Uterus (tissue), 4 donors: ENCODE data around the gene ADAMTS4. TPM values are rescaled to one million over a fixed set of nuclear protein-coding genes. Genes with fewer than 3 reads are reported as not detected.

Experiments
- DNase-seq, 2 donors: peaks; one replicate each; pipeline ENCODE4 v3.0.0-alpha.2; 2019 to 2020
- H3K27ac ChIP-seq, 2 donors: fragments of 200-600 bp; sonication (generic); 1 replicate in 1 of 2; 2 replicates in 1 of 2; pipeline ENCODE4 v1.5.1; 2016 to 2018
- H3K27me3 ChIP-seq, 2 donors: fragments of 200-600 bp; sonication (generic); one replicate each; pipeline ENCODE4 v1.5.1; 2018 to 2019; ENCODE audit warnings: control low read depth in 1 of 2
- H3K36me3 ChIP-seq, 2 donors: fragments of 200-600 bp; sonication (generic); one replicate each; pipeline ENCODE4 v1.5.1; 2019; ENCODE audit warnings: control low read depth in 1 of 2
- H3K4me1 ChIP-seq, 2 donors: fragments of 200-600 bp; sonication (generic); one replicate each; pipeline ENCODE4 v1.5.1; 2018 to 2019; ENCODE audit warnings: control low read depth in 1 of 2
- H3K4me3 ChIP-seq, 2 donors: fragments of 200-600 bp; sonication (generic); 1 replicate in 1 of 2; 2 replicates in 1 of 2; pipeline ENCODE4 v1.5.1; 2018 to 2019; ENCODE audit warnings: mild to moderate bottlenecking in 1 of 2
- H3K9me3 ChIP-seq, 2 donors: fragments of 200-600 bp; sonication (generic); one replicate each; pipeline ENCODE4 v1.5.1; 2019; ENCODE audit warnings: control low read depth in 1 of 2
- CTCF ChIP-seq, 4 experiments: fragments of 200-600 bp in 2 of 4; fragments of 450-650 bp in 2 of 4; sonication (generic) in 2 of 4; IDR thresholded peaks; one replicate each; pipeline ENCODE4 v1.5.1; 2016 to 2019; ENCODE audit warnings: antibody characterized with exemption in 4 of 4, mild to moderate bottlenecking in 2 of 4, moderate library complexity in 1 of 4
- POLR2A ChIP-seq, 2 donors: fragments of 450-650 bp; IDR thresholded peaks; one replicate each; pipeline ENCODE4 v1.6.1; 2016; ENCODE audit warnings: antibody characterized with exemption in 2 of 2, mild to moderate bottlenecking in 1 of 2, moderate library complexity in 1 of 2
- intact Hi-C: fragments of 100-400 bp; cut with DNase I; formaldehyde crosslinking; loops from one replicate; pipeline ENCODE4 v1.15.1; 2023; ENCODE audit warnings: low total_unique reads
- total RNA-seq, 4 donors: library from RNA; depleted of rRNA in 3 of 4; stranded (reverse); fragments of >200 nt in 3 of 4; gene quantifications; one replicate each; pipeline versions ENCODE4 v1.1.0 to v1.2.4, GENCODE V29; 2014 to 2023
- donor health status: DM: yes; HTN: yes; CAD: no.

ADAMTS4 gene
- total RNA-seq, 4 donors from 2014 or later, result 1.3 to 41.5 (median 10.9) TPM

GRCh38 chr1:161163793-161164192 is 35.1 kb downstream of the ADAMTS4 start:
- Histone ChIP-seq H3K4me3 (no peak overlapping the region), H3K4me1 (peaks cover 0 to 8% of the 10 kb centered on the region in 2 donors), H3K27me3 (no peaks in the 10 kb centered on the region), H3K36me3 (no peaks in the 10 kb centered on the region), H3K27ac (no peak overlapping the region), H3K9me3 (no peaks in the 10 kb centered on the region)
- intact Hi-C loops, result no loop called here
- TF ChIP-seq CTCF (IDR thresholded peaks at IDR 0.05) (no peak), POLR2A (IDR thresholded peaks at IDR 0.05) (no peak)
- no peak for DNase-seq

DNA sequence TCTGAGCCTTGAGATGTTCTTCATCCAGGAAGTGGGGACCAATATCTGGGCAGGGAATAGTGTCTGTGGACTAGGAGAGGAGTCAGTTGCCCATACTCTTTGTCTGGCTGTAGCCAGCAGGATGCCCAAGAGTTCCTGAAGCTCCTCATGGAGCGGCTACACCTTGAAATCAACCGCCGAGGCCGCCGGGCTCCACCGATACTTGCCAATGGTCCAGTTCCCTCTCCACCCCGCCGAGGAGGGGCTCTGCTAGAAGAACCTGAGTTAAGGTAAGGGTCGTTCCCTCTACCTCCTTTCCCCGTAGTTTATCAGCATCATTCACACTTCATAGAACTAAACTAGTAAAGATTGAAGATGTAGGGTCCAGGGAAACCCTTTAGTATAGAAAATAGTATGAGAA is 36.0 kb downstream of the ADAMTS4 start:
- Histone ChIP-seq H3K36me3 (no peaks in the 10 kb centered on the region), H3K27me3 (no peaks in the 10 kb centered on the region), H3K9me3 (no peaks in the 10 kb centered on the region), H3K27ac (no peak overlapping the region), H3K4me1 (peaks cover 0 to 6% of the 10 kb centered on the region in 2 donors), H3K4me3 (no peak overlapping the region)
- no peak for DNase-seq
- no peak for TF ChIP-seq POLR2A (IDR thresholded peaks at IDR 0.05)
- no peak for TF ChIP-seq CTCF (IDR thresholded peaks at IDR 0.05)
- intact Hi-C loops, result no loop called here

- intact Hi-C loops, result no loop called here
- DNase-seq, result no peak
- Histone ChIP-seq H3K36me3 (no peaks in the 10 kb centered on the region), H3K4me1 (peaks cover 0 to 4% of the 10 kb centered on the region in 2 donors), H3K9me3 (no peaks in the 10 kb centered on the region), H3K4me3 (no peak overlapping the region), H3K27ac (no peak overlapping the region), H3K27me3 (no peaks in the 10 kb centered on the region)
- TF ChIP-seq CTCF (IDR thresholded peaks at IDR 0.05), result no peak
- no peak for TF ChIP-seq POLR2A (IDR thresholded peaks at IDR 0.05)
These were observed 36.8 kb downstream of the ADAMTS4 start for GRCh38 chr1:161162052-161162451.

DNA sequence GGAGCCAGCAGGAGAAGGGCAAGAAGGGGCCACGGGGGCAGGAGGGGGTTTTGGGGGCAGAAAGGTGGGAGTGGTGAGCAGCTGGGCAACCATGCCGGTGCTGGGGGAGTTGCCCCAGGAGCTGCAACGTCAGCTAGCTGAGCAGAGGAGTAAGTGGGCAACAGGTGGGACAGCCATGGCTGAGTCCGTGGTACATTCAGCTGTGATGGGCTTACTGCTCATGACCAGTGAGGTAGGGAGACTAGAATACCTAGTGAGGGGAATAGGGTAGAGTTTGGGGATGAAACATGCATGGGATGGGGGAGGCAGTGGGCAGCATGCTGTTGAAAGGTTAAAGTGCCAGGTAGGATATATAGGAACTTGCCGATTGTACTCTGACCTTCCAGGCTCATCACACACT is 37.2 kb downstream of the ADAMTS4 start:
- Histone ChIP-seq H3K4me3 (no peak overlapping the region), H3K36me3 (no peaks in the 10 kb centered on the region), H3K27ac (no peak overlapping the region), H3K9me3 (no peaks in the 10 kb centered on the region), H3K27me3 (no peaks in the 10 kb centered on the region), H3K4me1 (peaks cover 0 to 4% of the 10 kb centered on the region in 2 donors)
- intact Hi-C loops, result no loop called here
- no peak for DNase-seq
- TF ChIP-seq CTCF (IDR thresholded peaks at IDR 0.05) (no peak), POLR2A (IDR thresholded peaks at IDR 0.05) (no peak)

- no peaks in the 10 kb centered on the region for H3K27me3 ChIP-seq
- no peak overlapping the region for H3K4me3 ChIP-seq
- no peak for DNase-seq
- TF ChIP-seq CTCF (IDR thresholded peaks at IDR 0.05) (no peak), POLR2A (IDR thresholded peaks at IDR 0.05) (no peak)
- no peaks in the 10 kb centered on the region for H3K36me3 ChIP-seq
- no peaks in the 10 kb centered on the region for H3K9me3 ChIP-seq
- intact Hi-C loops, result no loop called here
- peaks cover 0 to 4% of the 10 kb centered on the region in 2 donors for H3K4me1 ChIP-seq
- no peak overlapping the region for H3K27ac ChIP-seq
These were observed 38.1 kb downstream of the ADAMTS4 start for GRCh38 chr1:161160671-161161145.
